PC-3 (cell line): ENCODE measurements around the gene APBA2. TPM values are rescaled to one million over a fixed set of nuclear protein-coding genes. Genes with fewer than 3 reads are reported as not detected.

Experiments
- ATAC-seq: fragments of 200-7000 bp; cut with Tn5 transposase; 2 replicates; pipeline ENCODE4 v1.9.1; 2020; ENCODE audit warnings: mild to moderate bottlenecking, moderate library complexity
- BruUV-seq: library from RNA; stranded (reverse); fragments of 400-500 nt; replicated peaks from 2 replicates; lab custom pipeline; 2021; lab: Mats Ljungman, UMichigan
- CTCF ChIA-PET: fragments of 300-600 bp; sonication (Branson Sonifier 250); formaldehyde crosslinking; loops from one replicate; lab custom pipeline; 2022; ENCODE audit warnings: antibody characterized with exemption; lab: Charles Lee
- POLR2A ChIA-PET: fragments of 300-600 bp; sonication (Branson Sonifier 250); formaldehyde crosslinking; loops from one replicate; lab custom pipeline; 2022; ENCODE audit warnings: antibody characterized with exemption; ENCODE audit not compliant: unreplicated experiment; lab: Charles Lee
- DNase-seq: peaks from one replicate; pipeline ENCODE4 v3.0.0-alpha.2; 2015
- H2AFZ ChIP-seq: fragments of 300-600 bp; sonication (generic); 2 replicates; pipeline ENCODE4 v1.6.0; 2016; ENCODE audit warnings: antibody characterized with exemption, low read length
- H3F3A ChIP-seq: fragments of 300-600 bp; sonication (generic); one replicate; pipeline ENCODE4 v1.6.0; 2017; ENCODE audit warnings: antibody characterized with exemption, low read length, control low read depth, mild to moderate bottlenecking; ENCODE audit not compliant: unreplicated experiment
- H3K27ac ChIP-seq: fragments of 300-600 bp; sonication (generic); 2 replicates; pipeline ENCODE4 v1.5.1; 2016; ENCODE audit warnings: mild to moderate bottlenecking, low read length
- H3K27me3 ChIP-seq: fragments of 300-600 bp; sonication (generic); 2 replicates; pipeline ENCODE4 v1.6.1; 2016; ENCODE audit warnings: low read length, mixed read lengths
- H3K36me3 ChIP-seq: fragments of 300-600 bp; sonication (generic); 2 replicates; pipeline ENCODE4 v1.6.1; 2016; ENCODE audit warnings: low read depth, mixed run types, low read length, mixed read lengths
- H3K4me1 ChIP-seq: fragments of 300-600 bp; sonication (generic); 2 replicates; pipeline ENCODE4 v1.5.1; 2016; ENCODE audit warnings: low read length; ENCODE audit not compliant: insufficient read depth
- H3K4me2 ChIP-seq: fragments of 300-600 bp; sonication (generic); 2 replicates; pipeline ENCODE4 v1.6.0; 2016; ENCODE audit warnings: low read length
- H3K4me3 ChIP-seq: fragments of 300-600 bp; sonication (generic); 2 replicates; pipeline ENCODE4 v1.5.1; 2016; ENCODE audit warnings: mild to moderate bottlenecking, low read length, mixed read lengths
- H3K79me2 ChIP-seq: fragments of 300-600 bp; sonication (generic); 2 replicates; pipeline ENCODE4 v1.6.1; 2017; ENCODE audit warnings: low read length, mixed read lengths
- H3K9ac ChIP-seq: fragments of 300-600 bp; sonication (generic); 2 replicates; pipeline ENCODE4 v1.6.0; 2016; ENCODE audit warnings: mild to moderate bottlenecking, low read length
- H3K9me2 ChIP-seq: fragments of 300-600 bp; sonication (generic); replicated peaks from 2 replicates; pipeline ENCODE4 v1.6.1; 2016; ENCODE audit warnings: mixed run types, low read length, mixed read lengths
- H3K9me3 ChIP-seq: fragments of 300-600 bp; sonication (generic); 2 replicates; pipeline ENCODE4 v1.6.1; 2016; ENCODE audit warnings: low read length, mixed read lengths
- H4K20me1 ChIP-seq: fragments of 300-600 bp; sonication (generic); 2 replicates; pipeline ENCODE4 v1.6.1; 2016; ENCODE audit warnings: low read length, mixed read lengths
- CTCF ChIP-seq: fragments of 300-600 bp; sonication (generic); conservative IDR thresholded peaks from 2 replicates; pipeline ENCODE4 v1.5.1; 2017; ENCODE audit warnings: antibody characterized with exemption, low read depth, mild to moderate bottlenecking, low read length
- EZH2 ChIP-seq: fragments of 300-600 bp; sonication (generic); IDR thresholded peaks from one replicate; pipeline ENCODE4 v1.6.1; 2017; ENCODE audit warnings: antibody characterized with exemption, mild to moderate bottlenecking, low read length; ENCODE audit not compliant: unreplicated experiment
- EZH2phosphoT487 ChIP-seq: fragments of 300-600 bp; sonication (generic); IDR thresholded peaks from 2 replicates; pipeline ENCODE4 v1.6.1; 2018; ENCODE audit warnings: mild to moderate bottlenecking, antibody characterized with exemption, low read length, borderline replicate concordance
- intact Hi-C: fragments of 100-400 bp; cut with micrococcal nuclease; formaldehyde crosslinking; loops from 2 replicates; pipeline ENCODE4 v1.9.0; 2023
- total RNA-seq: library from RNA; depleted of rRNA; stranded (reverse); fragments of >200 nt; gene quantifications from 2 replicates; pipeline ENCODE4 v1.2.3, GENCODE V29; 2014

APBA2 gene
- total RNA-seq, 1 experiment from 2014 or later = 61.7 TPM

- CTCF ChIA-PET = no interaction called here
- Histone ChIP-seq H3K9me3 (no peaks in the 10 kb centered on the region), H4K20me1 (no peaks in the 10 kb centered on the region), H3K9ac (no peak overlapping the region), H3K27me3 (no peaks in the 10 kb centered on the region), H2AFZ (no peak overlapping the region), H3K4me2 (no peak overlapping the region), H3F3A (no peaks in the 10 kb centered on the region), H3K79me2 (no peaks in the 10 kb centered on the region), H3K9me2 (no peaks in the 10 kb centered on the region), H3K4me1 (no peaks in the 10 kb centered on the region), H3K36me3 (no peaks in the 10 kb centered on the region), H3K4me3 (no peak overlapping the region), H3K27ac (no peak overlapping the region)
- POLR2A ChIA-PET = no interaction called here
- no TSS peak for BruUV-seq
- DNase-seq = no peak
- no peak for ATAC-seq
- intact Hi-C loops = no loop called here
- no peak for TF ChIP-seq CTCF
- no peak for TF ChIP-seq EZH2phosphoT487
- TF ChIP-seq EZH2 = no peak
These were observed 244.7 kb downstream of the APBA2 start for GRCh38 chr15:29130476-29130875.

- ATAC-seq (no peak), DNase-seq (no peak)
- no peaks in the 10 kb centered on the region for H3K79me2 ChIP-seq
- ChIA-PET CTCF (no interaction called here), POLR2A (no interaction called here)
- H4K20me1 ChIP-seq = no peaks in the 10 kb centered on the region
- no peak overlapping the region for H3K4me3 ChIP-seq
- no peaks in the 10 kb centered on the region for H3F3A ChIP-seq
- no peaks in the 10 kb centered on the region for H3K9me3 ChIP-seq
- no peaks in the 10 kb centered on the region for H3K27me3 ChIP-seq
- H2AFZ ChIP-seq = no peak overlapping the region
- H3K9ac ChIP-seq = no peak overlapping the region
- H3K36me3 ChIP-seq = no peaks in the 10 kb centered on the region
- BruUV-seq = no TSS peak
- H3K27ac ChIP-seq = no peak overlapping the region
- H3K9me2 ChIP-seq = no peaks in the 10 kb centered on the region
- TF ChIP-seq EZH2 = no peak
- TF ChIP-seq CTCF = no peak
- no peaks in the 10 kb centered on the region for H3K4me1 ChIP-seq
- intact Hi-C loops = no loop called here
- H3K4me2 ChIP-seq = no peak overlapping the region
These were observed 245.4 kb downstream of the APBA2 start for GRCh38 chr15:29130951-29131839.

GRCh38 chr15:29131840-29132420, 246.2 kb downstream of the APBA2 start:
- H3F3A ChIP-seq = no peaks in the 10 kb centered on the region
- ChIA-PET CTCF (no interaction called here), POLR2A (no interaction called here)
- H3K27ac ChIP-seq = no peak overlapping the region
- no peak for DNase-seq
- H3K4me1 ChIP-seq = no peaks in the 10 kb centered on the region
- H3K9me2 ChIP-seq = no peaks in the 10 kb centered on the region
- ATAC-seq = no peak
- H2AFZ ChIP-seq = no peak overlapping the region
- H3K36me3 ChIP-seq = no peaks in the 10 kb centered on the region
- no peaks in the 10 kb centered on the region for H3K79me2 ChIP-seq
- H3K27me3 ChIP-seq = no peaks in the 10 kb centered on the region
- H4K20me1 ChIP-seq = no peaks in the 10 kb centered on the region
- no peak for TF ChIP-seq EZH2
- no peak for TF ChIP-seq CTCF
- H3K9me3 ChIP-seq = no peaks in the 10 kb centered on the region
- no TSS peak for BruUV-seq
- intact Hi-C loops = no loop called here
- H3K9ac ChIP-seq = no peak overlapping the region
- H3K4me2 ChIP-seq = no peak overlapping the region
- no peak overlapping the region for H3K4me3 ChIP-seq
